HG03439 (cell line): ENCODE measurements around the gene PCDHGA6.
"Not testable (repeated sequence)": the region's sequence is repeated elsewhere in the genome, so short reads cannot be mapped to it uniquely, and the experiment has no call there.

ENCODE experiments used
- ATAC-seq: cut with Tn5 transposase; IDR thresholded peaks from one replicate; pipeline ENCODE4 v1.9.1; 2021; ENCODE audit warnings: mild to moderate bottlenecking, moderate library complexity; ENCODE audit not compliant: unreplicated experiment

The PCDHGA6 gene

GRCh38 chr5:141373673-141374317 lies at the start of gene PCDHGA6:
Gene PCDHGA6 (plus strand): TSS chr5:141373891. CDS start chr5:141374084, 193 bp downstream.
- ATAC-seq: no peak

GRCh38 chr5:141326088-141326854 lies 47.4 kb upstream of the PCDHGA6 start:
- peak; percentile 81 for ATAC-seq

GRCh38 chr5:141328231-141328630 lies 45.5 kb upstream of the PCDHGA6 start:
- no peak for ATAC-seq

- no peak for ATAC-seq
These were observed 43.2 kb upstream of the PCDHGA6 start, which contains the start of gene PCDHGA1 for GRCh38 chr5:141330299-141331080. Gene PCDHGA1 (plus strand): TSS chr5:141330514.

- not testable (repeated sequence) for ATAC-seq
These were observed 41.1 kb upstream of the PCDHGA6 start for GRCh38 chr5:141332571-141332970.

GRCh38 chr5:141338538-141339306 lies 35.0 kb upstream of the PCDHGA6 start, which contains the start of gene PCDHGA2:
Gene PCDHGA2 (plus strand): TSS chr5:141338760.
- ATAC-seq: no peak

- not testable (repeated sequence) for ATAC-seq
These were observed 32.8 kb upstream of the PCDHGA6 start for GRCh38 chr5:141340781-141341354.

- no peak for ATAC-seq
These were observed 30.9 kb upstream of the PCDHGA6 start for GRCh38 chr5:141342773-141343172.

- ATAC-seq: no peak
These were observed 30.3 kb upstream of the PCDHGA6 start, which contains the start of gene PCDHGA3 for GRCh38 chr5:141343242-141343952. Gene PCDHGA3 (plus strand): TSS chr5:141343829. CDS start chr5:141344034, 205 bp downstream.

GRCh38 chr5:141343953-141344463 lies 29.7 kb upstream of the PCDHGA6 start:
- ATAC-seq: no peak

GRCh38 chr5:141345327-141345726 lies 28.4 kb upstream of the PCDHGA6 start:
- no peak for ATAC-seq

GRCh38 chr5:141346017-141346416 lies 27.7 kb upstream of the PCDHGA6 start:
- ATAC-seq: not testable (repeated sequence)

- no peak for ATAC-seq
These were observed 23.6 kb upstream of the PCDHGA6 start, which contains the start of gene PCDHGB1 for GRCh38 chr5:141349917-141350619. Gene PCDHGB1 (plus strand): TSS chr5:141350099. CDS start chr5:141350261, 162 bp downstream.

- ATAC-seq: no peak
These were observed 22.1 kb upstream of the PCDHGA6 start for GRCh38 chr5:141351591-141351990.

GRCh38 chr5:141354900-141355469 lies 18.7 kb upstream of the PCDHGA6 start, which contains the start of gene PCDHGA4:
Gene PCDHGA4 (plus strand): TSS chr5:141355021. CDS start chr5:141355108, 87 bp downstream.
- ATAC-seq: no peak

- no peak for ATAC-seq
These were observed 18.1 kb upstream of the PCDHGA6 start for GRCh38 chr5:141355641-141356040.

- ATAC-seq: no peak
These were observed 17.6 kb upstream of the PCDHGA6 start for GRCh38 chr5:141356133-141356532.

- no peak for ATAC-seq
These were observed 16.7 kb upstream of the PCDHGA6 start for GRCh38 chr5:141356950-141357349.
